GM19468 (cell line): ENCODE results near the gene FURIN.
A peak's percentile ranks its signal among the peaks of the same experiment; 100 is the strongest.
"Not testable (repeated sequence)": the region's sequence is repeated elsewhere in the genome, so short reads cannot be mapped to it uniquely, and the experiment has no call there.

Experiments used
- ATAC-seq: cut with Tn5 transposase; IDR thresholded peaks from one replicate; pipeline ENCODE4 v1.9.1; 2021; ENCODE audit warnings: mild to moderate bottlenecking, moderate library complexity, moderate number of reproducible peaks; ENCODE audit not compliant: unreplicated experiment; ENCODE audit errors: extremely low read depth

Gene FURIN

DNA sequence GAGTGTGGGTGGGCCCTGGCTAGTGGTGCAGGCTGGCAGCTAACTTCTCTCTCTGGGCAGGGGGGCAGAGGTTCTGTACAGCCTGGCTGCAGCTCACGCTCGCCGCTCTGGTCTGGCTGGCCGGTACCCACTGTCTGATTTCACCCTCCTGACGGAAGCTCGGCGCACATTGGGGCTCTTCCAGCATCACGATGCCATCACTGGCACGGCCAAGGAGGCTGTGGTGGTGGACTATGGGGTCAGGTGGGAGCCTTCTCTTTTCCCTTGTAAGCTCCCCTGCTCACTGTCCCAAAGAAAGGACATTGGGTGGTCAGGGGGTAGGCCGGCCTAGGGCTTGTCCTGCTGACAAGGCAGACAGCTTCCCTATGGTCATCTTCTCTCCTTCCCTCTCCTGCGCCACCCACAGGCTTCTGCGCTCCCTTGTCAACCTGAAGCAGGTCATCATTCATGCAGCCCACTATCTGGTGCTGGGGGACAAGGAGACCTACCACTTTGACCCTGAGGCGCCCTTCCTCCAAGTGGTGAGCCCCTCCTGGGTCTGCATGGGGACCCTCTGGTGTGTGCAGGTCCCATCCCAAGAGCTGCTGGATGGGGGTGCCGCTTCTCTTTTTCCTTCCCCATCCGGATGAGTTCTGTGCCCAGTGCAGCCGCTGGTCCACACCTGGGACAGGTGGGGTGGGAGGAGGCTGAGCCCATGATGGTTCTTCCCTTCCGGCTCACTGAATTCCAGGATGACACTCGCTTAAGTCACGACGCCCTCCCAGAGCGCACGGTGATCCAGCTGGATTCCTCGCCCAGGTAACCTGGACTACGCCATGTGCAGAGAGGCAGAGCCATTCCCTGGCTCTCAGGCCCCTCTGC is 42.3 kb downstream of the FURIN start:
- no peak for ATAC-seq

DNA sequence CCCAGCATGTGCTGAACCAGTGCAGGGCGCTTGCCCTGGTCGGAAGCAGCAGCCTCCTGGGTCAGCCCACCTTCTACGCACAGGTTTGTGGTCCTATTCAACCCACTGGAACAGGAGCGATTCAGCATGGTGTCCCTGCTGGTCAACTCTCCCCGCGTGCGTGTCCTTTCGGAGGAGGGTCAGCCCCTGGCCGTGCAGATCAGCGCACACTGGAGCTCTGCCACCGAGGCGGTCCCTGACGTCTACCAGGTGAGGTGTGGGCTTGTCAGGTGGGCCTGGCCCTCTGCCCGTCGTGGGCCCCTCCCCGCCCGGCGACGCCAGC is 42.9 kb downstream of the FURIN start:
- ATAC-seq, result no peak

DNA sequence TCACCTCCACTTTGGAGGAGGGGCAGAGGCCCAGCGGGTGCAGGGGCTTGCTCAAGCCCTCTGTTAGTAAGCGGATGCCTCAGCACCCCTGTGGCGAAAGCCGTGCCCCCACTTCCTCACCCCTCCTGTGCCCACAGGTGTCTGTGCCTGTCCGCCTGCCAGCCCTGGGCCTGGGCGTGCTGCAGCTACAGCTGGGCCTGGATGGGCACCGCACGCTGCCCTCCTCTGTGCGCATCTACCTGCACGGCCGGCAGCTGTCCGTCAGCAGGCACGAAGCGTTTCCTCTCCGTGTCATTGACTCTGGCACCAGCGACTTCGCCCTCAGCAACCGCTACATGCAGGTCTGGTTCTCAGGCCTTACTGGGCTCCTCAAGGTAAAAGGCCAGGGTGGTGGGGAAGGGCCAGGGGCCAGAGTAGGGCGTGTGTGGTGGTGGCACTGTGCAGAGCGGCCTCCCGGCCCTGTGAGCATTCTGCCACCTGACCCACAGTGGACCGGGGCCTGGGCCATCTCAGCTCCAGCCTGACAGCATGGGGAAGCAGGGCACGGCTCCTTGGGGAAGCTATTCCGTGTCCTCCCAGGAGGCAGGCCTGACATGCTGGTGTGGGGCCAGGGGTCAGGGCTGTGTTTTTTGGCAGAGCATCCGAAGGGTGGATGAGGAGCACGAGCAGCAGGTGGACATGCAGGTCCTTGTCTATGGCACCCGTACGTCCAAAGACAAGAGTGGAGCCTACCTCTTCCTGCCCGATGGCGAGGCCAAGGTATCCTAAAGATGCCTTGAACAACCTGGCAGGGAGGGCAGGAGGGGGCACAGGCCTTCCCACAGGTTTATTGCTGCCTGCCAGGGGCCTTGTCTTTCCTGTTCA is 43.8 kb downstream of the FURIN start:
- ATAC-seq, result no peak

DNA sequence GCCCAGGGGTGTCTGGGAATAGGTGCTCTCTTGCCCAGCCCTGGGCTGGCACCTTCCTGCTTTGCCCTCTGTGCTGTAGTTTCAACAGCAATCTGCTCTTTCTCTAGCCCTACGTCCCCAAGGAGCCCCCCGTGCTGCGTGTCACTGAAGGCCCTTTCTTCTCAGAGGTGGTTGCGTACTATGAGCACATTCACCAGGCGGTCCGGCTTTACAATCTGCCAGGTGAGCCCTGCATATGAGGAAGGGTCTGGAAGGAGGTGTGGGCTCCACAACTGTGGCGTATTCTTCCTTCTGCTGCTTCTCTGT is 44.3 kb downstream of the FURIN start:
- no peak for ATAC-seq

DNA sequence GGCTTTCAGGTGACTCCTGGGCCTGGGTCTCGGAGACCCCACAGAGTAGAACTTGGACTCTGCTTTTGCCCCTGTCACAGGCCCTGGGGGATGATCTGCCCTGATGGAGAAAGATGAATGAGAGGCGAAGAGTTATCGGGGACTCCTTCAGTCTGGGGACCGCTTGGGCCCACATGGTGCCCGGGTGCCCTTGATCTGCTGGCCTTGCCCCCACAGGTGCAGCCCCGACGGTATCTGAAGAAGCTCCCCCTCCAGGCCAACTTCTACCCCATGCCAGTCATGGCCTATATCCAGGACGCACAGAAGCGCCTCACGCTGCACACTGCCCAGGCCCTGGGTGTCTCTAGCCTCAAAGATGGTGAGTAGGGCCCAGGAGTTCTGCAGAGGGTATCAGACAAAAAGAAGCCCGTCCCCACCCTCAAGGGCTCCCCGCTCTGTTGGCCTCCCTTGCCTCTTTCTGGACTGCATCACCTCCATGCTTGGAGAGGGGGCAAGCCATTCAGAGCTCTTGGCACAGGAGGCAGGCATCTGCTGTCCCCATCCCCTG is 45.1 kb downstream of the FURIN start:
- no peak for ATAC-seq

DNA sequence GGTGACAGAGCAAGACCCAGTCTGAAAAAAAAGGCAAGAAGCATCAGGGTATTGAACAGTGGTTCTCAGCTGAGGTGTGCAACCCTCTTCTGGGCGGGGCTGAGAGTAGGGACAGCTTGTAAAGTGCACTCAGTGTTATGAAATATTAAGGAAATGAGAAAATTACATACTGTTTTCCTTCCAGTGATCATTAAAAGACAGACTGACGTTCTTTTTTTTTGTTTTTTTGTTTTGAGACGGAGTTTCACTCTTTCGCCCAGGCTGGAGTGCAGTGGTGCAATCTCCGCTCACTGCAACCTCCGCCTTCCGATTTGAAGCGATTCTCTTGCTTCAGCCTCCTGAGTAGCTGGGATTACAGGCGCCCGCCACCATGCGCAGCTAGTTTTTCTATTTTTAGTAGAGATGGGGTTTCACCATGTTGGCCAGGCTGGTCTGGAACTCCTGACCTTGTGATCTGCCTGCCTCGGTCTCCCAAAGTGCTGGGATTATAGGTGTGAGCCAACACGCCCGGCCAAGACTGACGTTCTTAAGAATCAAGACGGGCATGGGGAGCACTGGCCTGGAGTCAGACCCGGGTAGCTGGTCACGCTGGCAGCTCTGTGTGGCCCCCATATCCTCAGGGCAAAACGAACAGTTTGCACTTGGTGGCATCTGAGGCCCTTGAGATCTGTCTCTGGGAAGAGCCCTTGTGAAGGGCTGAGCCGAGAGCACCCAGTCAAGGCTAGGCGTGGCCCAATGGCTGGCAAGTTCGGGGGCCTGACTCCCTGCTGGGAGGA is 46.1 kb downstream of the FURIN start:
- no peak for ATAC-seq

DNA sequence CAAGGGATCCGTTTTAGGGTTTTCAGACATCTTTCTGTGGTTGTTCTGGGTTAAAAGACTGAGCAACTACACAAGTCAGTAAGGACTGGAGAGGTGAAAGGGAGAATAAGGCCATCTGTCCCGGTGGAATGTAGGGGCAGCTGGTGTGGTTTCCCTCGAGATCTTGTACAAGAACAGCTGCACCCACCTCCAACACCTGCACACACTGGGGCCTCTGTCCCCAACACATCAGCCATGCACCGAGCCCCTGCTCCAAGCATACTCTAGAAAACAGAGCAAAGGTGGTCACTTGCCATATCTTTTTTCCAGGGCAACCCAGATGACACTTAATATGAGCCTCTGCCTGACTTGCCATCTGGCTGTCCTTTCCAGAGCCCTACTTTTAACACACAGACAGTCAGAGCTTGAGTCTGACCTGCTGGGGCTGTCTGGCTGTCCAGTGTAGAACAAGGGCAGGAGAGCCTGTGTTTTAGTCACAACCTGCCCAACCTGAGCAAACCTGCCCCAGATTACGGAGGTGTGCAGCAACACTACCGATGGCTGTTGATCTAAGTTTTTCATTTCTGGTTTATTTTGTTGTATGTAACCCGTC is 46.9 kb downstream of the FURIN start:
- ATAC-seq, result no peak

DNA sequence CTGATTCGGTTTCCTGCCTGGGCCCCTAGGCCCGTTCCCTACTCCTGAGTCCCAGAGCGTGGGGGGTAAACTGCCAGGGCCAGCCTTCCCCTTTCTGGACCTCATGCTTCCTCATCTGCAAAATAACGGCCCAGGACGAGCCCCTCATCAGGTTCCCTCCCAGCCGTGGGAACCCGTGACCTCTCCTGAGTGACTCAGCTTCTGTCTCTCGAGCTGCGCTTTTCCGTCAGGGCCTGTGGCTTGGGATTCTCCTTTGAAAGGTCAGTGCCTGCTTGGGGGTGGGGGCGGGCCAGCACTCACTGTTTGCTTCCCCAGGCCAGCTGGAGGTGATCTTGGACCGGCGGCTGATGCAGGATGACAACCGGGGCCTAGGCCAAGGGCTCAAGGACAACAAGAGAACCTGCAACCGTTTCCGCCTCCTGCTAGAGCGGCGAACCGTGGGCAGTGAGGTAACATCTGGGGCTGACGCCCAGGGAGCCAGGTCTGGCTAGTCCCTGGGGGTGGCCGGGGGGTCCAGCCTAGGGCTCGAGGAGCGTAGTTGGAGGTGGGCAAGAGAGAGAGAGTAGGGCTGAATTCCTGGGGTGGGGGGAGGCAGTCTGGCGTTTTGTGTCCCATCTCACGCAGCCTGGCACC is 47.5 kb downstream of the FURIN start:
- ATAC-seq, result no peak

DNA sequence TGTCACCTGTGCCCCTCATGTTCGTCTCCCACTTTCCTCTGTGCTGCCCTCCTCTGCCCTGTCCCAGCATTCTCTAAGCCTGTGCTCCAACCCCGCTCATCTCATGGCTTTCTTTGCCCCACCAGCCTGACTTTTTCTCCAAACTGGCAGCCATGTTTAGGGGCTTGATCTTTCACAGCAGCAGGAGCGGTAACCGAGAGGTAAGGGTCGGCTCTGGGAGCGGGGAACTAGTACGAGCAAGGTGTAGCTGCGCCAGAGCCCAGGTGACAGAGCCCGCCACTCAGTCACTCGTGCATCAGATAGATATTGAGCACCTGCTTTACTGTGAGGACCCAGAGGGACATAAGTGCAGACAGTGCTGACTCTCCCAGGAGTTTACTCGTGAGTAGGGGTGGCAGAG is 48.1 kb downstream of the FURIN start:
- no peak for ATAC-seq

DNA sequence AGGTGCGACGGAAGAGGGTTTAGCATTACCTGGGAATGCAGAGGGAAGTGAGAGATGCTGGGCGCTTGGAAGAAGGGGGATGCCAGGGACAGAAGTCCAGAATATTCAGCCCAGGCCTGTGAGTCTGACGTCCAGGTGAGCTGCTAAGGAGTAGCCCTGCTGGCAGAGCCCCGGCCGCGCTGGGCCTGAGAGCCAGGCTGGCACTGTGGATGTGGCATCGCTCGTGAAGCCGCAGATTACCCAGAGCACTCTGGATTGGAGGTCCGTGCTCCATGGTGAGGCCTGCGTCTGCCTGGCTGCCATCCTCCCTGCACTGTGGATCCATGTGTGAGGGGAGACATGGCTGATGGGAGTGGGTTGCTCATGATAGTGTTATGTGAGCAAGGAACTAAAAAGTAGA is 49.2 kb downstream of the FURIN start:
- no peak for ATAC-seq

DNA sequence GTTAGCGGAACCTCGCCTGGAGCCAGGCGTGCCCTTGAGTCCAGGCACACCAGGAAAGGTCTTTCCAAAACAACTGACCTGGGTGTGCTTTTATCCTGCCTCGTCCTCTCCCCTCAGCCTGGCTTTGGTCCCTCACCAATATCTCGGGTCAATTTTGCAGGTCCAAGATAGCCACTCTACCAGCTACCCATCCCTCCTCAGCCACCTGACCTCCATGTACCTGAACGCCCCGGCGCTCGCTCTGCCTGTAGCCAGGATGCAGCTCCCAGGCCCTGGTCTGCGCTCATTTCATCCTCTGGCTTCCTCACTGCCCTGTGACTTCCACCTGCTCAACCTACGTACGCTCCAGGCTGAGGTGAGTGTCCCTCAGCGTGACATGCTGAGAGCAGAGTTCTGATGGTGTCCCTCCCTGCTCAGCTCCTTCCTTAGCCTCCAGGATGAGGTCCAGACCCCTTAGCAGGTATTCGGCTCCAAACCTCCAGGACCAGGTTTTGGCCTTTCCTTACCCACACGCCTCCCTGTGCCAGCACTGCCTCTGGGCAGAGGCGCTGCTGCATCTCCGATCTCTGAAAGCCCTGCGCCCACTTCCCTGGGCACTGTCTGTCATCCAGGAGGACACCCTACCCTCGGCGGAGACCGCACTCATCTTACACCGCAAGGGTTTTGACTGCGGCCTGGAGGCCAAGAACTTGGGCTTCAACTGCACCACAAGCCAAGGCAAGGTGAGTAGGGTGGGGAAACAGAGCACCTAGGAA is 49.8 kb downstream of the FURIN start:
- no peak for ATAC-seq

DNA sequence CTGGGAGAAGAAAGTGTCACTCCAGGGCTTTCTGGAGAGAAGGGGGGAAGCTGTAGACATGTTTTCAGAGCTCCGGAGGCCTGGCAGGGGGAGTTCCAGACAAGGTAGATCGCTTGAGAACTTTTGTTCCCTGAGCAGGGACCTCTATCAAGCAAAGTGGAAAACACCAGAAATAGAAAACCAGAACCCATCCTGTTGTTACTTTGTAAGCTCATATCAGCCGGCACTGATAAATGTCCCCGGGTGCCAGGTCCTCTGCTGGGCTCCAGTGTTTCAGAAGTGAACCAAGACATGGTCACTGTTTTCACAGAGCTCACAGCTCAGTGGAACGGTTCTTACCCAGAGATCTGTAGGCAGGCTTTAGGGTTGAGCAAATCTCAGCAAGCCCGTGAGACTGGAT is 50.4 kb downstream of the FURIN start:
- ATAC-seq, result no peak

DNA sequence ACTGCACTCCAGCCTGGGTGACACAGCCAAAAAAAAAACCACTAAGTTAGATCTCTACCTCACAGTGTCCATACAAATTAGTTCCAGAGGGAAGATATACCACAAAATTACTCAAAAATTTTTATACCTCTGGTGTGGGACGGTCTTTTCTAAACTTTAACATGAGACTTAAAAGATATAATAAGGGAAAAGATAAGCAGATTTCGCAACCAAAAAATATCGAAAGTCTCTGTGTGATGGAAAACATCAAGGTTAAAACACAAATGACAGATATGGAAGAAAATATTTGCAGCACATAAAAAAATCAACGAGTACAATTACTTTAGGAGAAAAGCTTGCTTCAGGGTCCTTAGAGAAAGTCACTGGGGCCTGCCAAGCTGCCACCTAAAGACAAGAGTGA is 53.5 kb downstream of the FURIN start:
- no peak for ATAC-seq

DNA sequence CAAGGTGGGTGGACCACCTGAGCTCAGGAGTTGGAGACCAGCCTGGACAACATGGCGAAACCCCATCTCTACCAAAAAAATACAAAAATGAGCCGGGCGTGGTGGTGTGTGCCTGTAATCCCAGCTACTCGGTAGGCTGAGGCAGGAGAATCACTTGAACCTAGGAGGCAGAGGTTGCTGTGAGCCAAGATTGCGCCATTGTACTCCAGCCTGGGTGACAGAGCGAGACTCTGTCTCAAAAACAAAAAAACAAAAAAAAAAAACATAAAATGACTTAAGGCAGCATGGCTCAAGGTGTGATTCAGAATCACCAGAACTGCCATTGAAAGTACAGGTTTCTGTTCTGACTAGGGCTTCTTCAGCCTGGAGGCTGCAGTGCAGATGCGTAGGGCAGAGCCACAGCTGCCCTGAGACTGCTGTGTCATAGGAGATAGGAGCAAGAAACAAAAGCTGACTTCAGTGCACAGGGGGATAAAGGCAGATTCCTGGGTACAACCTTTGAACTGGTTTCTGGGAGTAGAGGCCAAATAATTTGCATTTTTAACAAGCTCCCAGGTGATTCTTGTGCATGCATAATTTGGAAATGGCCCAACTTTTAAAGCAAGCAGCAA is 54.4 kb downstream of the FURIN start:
- ATAC-seq, result peak; percentile 85

DNA sequence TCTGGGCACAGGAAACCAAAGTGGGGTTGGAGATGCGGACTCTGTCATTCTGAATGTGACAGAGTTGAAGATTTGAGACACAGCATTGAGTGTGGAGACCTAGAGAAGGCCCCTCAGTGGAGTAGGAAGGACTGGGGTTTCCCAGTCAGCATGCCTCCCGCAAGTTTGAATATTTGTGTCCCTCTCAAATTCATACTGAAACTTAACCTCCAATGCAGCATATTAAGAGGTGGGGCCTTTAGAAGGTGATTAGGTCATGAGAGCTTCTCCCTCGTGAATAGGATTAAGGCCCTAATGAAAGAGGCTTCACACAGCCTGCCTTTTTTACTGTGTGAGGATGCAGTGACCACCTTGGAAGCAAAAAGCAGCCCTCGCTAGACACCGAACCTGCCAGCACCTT is 56.0 kb downstream of the FURIN start:
- peak; percentile 12 for ATAC-seq

DNA sequence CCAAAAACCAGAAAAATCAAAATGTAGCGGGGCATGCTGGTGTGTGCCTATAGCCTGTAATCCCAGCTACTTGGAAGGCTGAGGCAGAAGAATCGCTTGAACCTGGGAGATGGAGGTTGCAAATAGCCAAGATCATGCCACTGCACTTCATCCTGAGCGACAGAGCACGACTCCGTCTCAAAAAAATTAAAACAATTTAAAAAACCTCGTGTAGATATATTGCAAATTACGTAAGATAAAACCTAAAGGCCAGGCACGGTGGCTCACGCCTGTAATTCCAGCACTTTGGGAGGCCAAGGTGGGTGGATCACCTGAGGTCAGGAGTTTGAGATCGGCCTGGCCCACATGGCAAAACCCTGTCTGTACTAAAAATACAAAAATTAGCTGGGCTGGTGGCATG is 58.4 kb downstream of the FURIN start:
- not testable (repeated sequence) for ATAC-seq

DNA sequence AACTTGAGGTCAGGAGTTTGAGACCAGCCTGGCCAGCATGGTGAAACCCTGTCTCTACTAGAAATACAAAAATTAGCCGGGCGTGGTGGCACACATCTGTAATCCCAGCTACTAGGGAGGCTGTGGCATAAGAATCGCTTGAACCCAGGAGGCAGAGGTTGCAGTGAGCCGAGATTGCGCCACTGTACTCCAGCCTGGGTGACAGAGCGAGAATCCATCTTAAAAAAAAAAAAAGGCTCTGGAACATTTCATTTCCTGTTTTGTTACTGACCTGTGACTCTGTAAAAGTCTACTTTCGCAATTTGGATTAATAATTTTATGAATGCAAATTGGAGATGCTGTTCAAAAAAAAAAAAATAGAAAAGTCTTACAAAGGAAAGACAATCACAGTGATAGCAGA is 59.7 kb downstream of the FURIN start:
- ATAC-seq, result not testable (repeated sequence)

DNA sequence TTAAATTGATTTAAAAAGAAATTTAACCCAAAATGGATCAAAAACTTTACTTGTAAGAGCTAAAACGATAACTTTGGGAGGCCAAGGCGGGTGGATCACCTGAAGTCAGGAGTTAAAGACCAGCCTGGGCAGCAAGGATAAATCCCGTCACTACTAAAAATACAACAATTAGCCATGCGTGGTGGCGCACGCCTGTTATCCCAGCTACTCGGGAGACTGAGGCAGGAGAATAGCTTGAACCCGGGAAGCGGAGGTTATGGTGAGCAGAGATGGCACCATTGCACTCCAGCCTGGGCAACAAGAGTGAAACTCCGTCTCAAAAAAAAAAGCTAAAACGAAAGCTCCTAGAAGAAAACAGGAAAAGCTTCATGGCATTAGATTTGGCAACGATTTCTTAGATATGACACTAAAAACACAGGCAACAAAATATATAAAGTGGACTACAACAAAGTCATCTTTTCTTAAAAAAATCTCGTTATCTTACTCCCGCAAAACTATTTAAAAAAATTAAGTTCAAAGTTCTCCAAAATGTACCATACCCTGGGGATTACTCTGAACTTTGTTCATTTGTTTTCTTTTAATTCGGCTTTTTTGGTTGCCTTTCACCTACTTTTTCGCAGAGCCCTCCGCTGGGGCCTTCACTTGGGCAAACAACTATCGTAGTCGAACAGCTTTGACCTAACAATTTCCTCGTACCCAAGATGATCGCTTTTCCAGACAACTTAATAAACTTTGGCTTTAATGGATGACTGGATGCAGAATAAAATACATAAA is 61.0 kb downstream of the FURIN start:
- no peak for ATAC-seq
